Right lobe of liver (tissue), 6 donors: ENCODE measurements around the gene ANXA2. TPM values are rescaled to one million over a fixed set of nuclear protein-coding genes. Genes with fewer than 3 reads are reported as not detected.

Experiments used
- ATAC-seq, 4 donors: fragments of 200-7000 bp; cut with Tn5 transposase; one replicate each; pipeline ENCODE4 v1.9.1; 2020; ENCODE audit warnings: mild to moderate bottlenecking in 4 of 4, moderate library complexity in 4 of 4
- DNase-seq, 3 donors: peaks; one replicate each; pipeline ENCODE4 v3.0.0-alpha.2; 2020
- H3K27ac ChIP-seq, 3 donors: fragments of 200-600 bp; one replicate each; pipeline ENCODE4 v1.8.0; 2022
- H3K27me3 ChIP-seq, 2 donors: fragments of 200-600 bp; one replicate each; pipeline ENCODE4 v1.8.0; 2022
- H3K36me3 ChIP-seq, 4 donors: fragments of 200-600 bp; sonication (generic) in 1 of 4; one replicate each; pipeline versions ENCODE4 v1.5.1 to v1.8.0; 2017 to 2022; ENCODE audit warnings: control low read depth in 1 of 4
- H3K4me1 ChIP-seq, 4 donors: fragments of 200-600 bp; sonication (generic) in 1 of 4; one replicate each; pipeline versions ENCODE4 v1.5.1 to v1.8.0; 2017 to 2022; ENCODE audit warnings: control low read depth in 1 of 4
- H3K4me3 ChIP-seq, 3 donors: fragments of 200-600 bp; one replicate each; pipeline ENCODE4 v1.8.0; 2022
- H3K9me3 ChIP-seq, 4 donors: fragments of 200-600 bp; sonication (generic) in 1 of 4; one replicate each; pipeline versions ENCODE4 v1.5.1 to v1.8.0; 2017 to 2022; ENCODE audit warnings: control low read depth in 1 of 4
- CTCF ChIP-seq, 4 donors: fragments of 200-600 bp in 3 of 4; fragments of 450-650 bp in 1 of 4; IDR thresholded peaks; one replicate each; pipeline versions ENCODE4 v1.5.1 to v1.8.0; 2016 to 2022; ENCODE audit warnings: antibody characterized with exemption in 4 of 4, mild to moderate bottlenecking in 2 of 4
- POLR2A ChIP-seq: fragments of 450-650 bp; IDR thresholded peaks from one replicate; pipeline ENCODE4 v1.6.1; 2017; ENCODE audit warnings: antibody characterized with exemption, mild to moderate bottlenecking
- whole genome bisulfite sequencing: methylation state at CpG from one replicate; pipeline ENCODE4 v1.1.6; 2018; ENCODE audit warnings: low coverage, low lambda C conversion rate; ENCODE audit not compliant: insufficient coverage; ENCODE audit errors: missing lambda C conversion rate; 5-methylcytosine and 5-hydroxymethylcytosine counted together
- intact Hi-C, 2 donors: fragments of 100-400 bp; cut with DNase I; formaldehyde crosslinking; loops; one replicate each; pipeline versions ENCODE4 v1.11.2 to v1.14.1; 2022
- total RNA-seq, 6 experiments: library from RNA; depleted of rRNA in 2 of 6; stranded (reverse); fragments of >200 nt in 2 of 6; fragmentation: NEBNext Ultra II Directional in 3 of 6; extraction: Animal tissue kit (Norgen Biotek cat#: 25700) in 3 of 6; gene quantifications; one replicate each; pipeline versions ENCODE4 v1.1.0 to v1.2.4, GENCODE V29; 2016 to 2023
- donor health status: DM: no; HTN: yes; CAD: no.
- donor health status: DM: no; HTN: no; CAD: no.
- donor health status: DM: no; HTN: no; CAD: no.
- donor health status: DM: no; HTN: yes; CAD: no.
- donor health status: DM: no; HTN: yes; CAD: no.

ANXA2 gene
- total RNA-seq, 6 experiments from 2014 or later, result 62.2 to 419 (median 178) TPM

DNA sequence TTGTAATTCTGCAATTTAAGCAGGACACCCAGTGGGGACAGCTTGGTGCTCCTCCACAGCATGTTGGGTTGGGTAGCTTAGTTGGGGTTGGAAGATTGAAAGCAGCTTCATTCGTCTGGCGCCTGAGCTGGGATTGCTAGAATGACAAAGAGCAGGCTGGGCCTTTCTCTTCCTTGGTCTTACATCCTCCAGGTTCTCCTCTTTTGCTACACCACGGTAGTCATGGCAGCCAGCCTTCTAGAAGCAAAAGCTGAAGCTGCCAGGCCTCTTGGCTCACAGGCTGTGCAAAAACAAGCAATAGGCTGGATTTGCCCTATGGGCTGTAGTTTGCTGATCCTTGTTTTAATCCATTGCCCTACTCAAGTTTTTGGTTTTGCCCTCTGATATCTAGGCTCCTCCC lies 3.2 kb upstream of the ANXA2 start:
- Histone ChIP-seq H3K36me3 (no peaks in the 10 kb centered on the region), H3K9me3 (no peaks in the 10 kb centered on the region), H3K27me3 (no peaks in the 10 kb centered on the region), H3K4me3 (no peak overlapping the region), H3K27ac (no peak overlapping the region), H3K4me1 (peaks cover 0 to 26% (median 7%) of the 10 kb centered on the region in 4 donors)
- intact Hi-C loops, result no loop called here
- TF ChIP-seq CTCF (IDR thresholded peaks at IDR 0.05) (no peak), POLR2A (no peak)
- ATAC-seq, result no peak
- no peak for DNase-seq
- 0% methylated on average over 1 of the region's 3 CpGs for WGBS

DNA sequence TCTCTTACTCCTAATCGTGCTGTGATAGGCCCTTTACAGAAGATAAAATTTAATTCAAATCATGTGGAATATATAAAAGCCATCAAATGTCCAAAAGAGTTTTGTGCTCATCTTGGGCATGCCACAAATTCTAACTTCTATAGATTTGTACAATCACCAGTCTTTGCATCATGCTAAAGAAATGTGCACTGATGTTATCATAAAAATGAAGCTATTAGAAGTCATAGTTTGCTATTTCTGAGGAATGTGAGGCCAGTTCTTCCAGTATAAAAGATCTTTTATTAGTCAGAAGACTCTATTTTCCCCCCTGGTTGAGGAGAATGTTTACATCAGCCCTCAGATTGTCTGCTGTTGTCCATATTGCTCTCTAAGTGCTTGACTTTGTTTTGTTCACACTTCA lies 2.1 kb upstream of the ANXA2 start:
- DNase-seq (no peak), ATAC-seq (no peak)
- Histone ChIP-seq H3K36me3 (no peaks in the 10 kb centered on the region), H3K27ac (no peak overlapping the region), H3K4me3 (no peak overlapping the region), H3K9me3 (no peaks in the 10 kb centered on the region), H3K4me1 (peaks cover 0 to 36% (median 10%) of the 10 kb centered on the region in 4 donors), H3K27me3 (no peaks in the 10 kb centered on the region)
- 88% methylated on average over 1 of the region's 1 CpG for WGBS
- intact Hi-C loops, result no loop called here
- TF ChIP-seq POLR2A, result no peak
- no peak for TF ChIP-seq CTCF (IDR thresholded peaks at IDR 0.05)

DNA sequence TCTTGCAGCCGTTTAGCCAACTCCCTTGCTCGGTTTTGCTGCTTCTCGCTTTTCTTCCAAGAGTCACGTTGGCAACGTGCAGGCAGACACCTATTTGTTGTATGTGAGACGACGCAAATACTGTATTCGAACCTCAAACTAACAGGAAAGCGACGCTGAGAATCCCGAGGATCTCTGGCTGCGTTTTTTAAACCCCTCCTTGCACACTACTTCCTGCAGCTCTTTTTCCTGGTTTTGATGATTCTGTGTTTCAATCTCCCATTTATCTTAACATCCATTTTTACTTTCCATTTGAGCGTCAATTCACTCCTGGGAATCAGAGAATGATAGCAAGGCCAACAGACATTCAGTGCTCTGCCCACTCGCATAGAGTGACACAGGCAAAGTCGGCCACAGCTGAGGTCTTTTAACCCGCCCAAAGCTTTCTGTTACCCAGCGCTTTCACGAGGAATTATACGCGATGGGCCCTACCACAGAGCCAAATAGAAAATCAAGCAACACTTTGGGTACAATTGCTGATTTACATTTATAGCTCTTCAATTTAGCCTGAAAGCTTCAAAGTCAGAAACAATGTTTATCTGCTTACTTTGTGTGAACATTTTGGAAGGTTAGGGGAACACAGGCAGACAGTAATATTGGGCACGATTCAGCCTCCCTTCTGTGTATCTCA lies 1.6 kb upstream of the ANXA2 start:
- no peak overlapping the region for H3K4me3 ChIP-seq
- H3K27ac ChIP-seq, result no peak overlapping the region
- ATAC-seq (no peak), DNase-seq (no peak)
- no peak for TF ChIP-seq POLR2A
- no peak for TF ChIP-seq CTCF (IDR thresholded peaks at IDR 0.05)
- intact Hi-C loops, result no loop called here
- WGBS, result 73% methylated on average over 21 of the region's 21 CpGs
- H3K4me1 ChIP-seq, result peaks cover 0 to 41% (median 12%) of the 10 kb centered on the region in 4 donors
- H3K9me3 ChIP-seq, result no peaks in the 10 kb centered on the region
- no peaks in the 10 kb centered on the region for H3K36me3 ChIP-seq
- H3K27me3 ChIP-seq, result no peaks in the 10 kb centered on the region

- Histone ChIP-seq H3K27ac (peak overlapping the region; percentile 65 to 92 (median 82)), H3K9me3 (no peaks in the 10 kb centered on the region), H3K36me3 (no peaks in the 10 kb centered on the region), H3K27me3 (no peaks in the 10 kb centered on the region), H3K4me3 (peak overlapping the region; percentile 73 to 85 (median 79)), H3K4me1 (peaks cover 0 to 51% (median 16%) of the 10 kb centered on the region in 4 donors)
- intact Hi-C loops, result no loop called here
- ATAC-seq (peak; percentile 11 to 39 (median 14)), DNase-seq (peak in 2 of 3 donors; percentile 55 to 59)
- WGBS, result under 1% methylated on average over 26 of the region's 37 CpGs
- no peak for TF ChIP-seq CTCF (IDR thresholded peaks at IDR 0.05)
- TF ChIP-seq POLR2A, result peak; percentile 41
These were observed 621 bp downstream of the ANXA2 start for GRCh38 chr15:60396958-60397771.
